HG03457 (cell line): ENCODE results near the gene FZD2.
"Not testable (repeated sequence)": the region's sequence is repeated elsewhere in the genome, so short reads cannot be mapped to it uniquely, and the experiment has no call there.

Experiments
- ATAC-seq: cut with Tn5 transposase; IDR thresholded peaks from one replicate; pipeline ENCODE4 v1.9.1; 2021; ENCODE audit warnings: moderate number of reproducible peaks; ENCODE audit not compliant: unreplicated experiment

The FZD2 gene

GRCh38 chr17:44546671-44547606 is 10.3 kb upstream of the FZD2 start:
- no peak for ATAC-seq

- no peak for ATAC-seq
Measured at GRCh38 chr17:44547625-44548267, 9.5 kb upstream of the FZD2 start.

GRCh38 chr17:44548376-44549230 is 8.7 kb upstream of the FZD2 start:
- no peak for ATAC-seq

DNA sequence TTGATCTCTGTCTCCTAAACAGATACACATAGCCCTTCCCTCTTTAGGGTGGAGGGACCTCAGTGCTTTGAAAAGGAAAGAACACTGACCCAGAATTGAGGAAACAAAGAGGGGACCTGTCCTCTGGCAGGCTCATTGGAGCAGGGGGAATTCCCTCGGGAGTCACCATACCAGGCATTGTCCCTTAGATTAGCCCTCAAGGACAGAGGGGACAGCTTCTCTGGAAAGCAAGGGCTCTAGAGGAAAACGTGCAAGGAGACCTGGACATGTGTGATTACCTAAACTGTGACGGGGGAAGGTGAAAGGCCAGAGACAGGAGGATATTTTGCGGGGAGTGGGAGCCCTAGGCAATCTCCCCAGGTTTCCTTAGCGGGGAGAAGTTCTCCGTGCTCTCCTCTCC is 7.6 kb upstream of the FZD2 start:
- ATAC-seq = no peak

DNA sequence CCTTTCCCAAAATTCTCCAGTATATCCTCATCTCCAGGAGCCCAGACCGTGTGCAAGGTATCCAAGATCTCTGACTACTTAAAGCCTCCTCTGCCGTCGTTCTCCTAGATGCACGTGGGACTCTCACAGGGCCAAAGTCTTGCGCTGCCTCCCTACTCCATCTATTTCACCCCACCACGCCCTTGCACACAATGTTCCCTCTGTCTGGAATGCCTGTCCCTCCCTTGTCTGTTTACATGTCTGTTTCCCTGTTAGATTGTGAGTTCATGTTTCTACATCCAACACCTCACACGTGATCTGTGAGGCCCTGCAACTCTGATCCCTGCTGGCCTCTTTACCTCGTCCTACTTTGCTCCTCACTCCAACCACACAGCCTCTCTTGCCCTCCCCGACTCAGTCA is 4.9 kb upstream of the FZD2 start:
- ATAC-seq = no peak

GRCh38 chr17:44555099-44555498 is 2.2 kb upstream of the FZD2 start:
- ATAC-seq = no peak

DNA sequence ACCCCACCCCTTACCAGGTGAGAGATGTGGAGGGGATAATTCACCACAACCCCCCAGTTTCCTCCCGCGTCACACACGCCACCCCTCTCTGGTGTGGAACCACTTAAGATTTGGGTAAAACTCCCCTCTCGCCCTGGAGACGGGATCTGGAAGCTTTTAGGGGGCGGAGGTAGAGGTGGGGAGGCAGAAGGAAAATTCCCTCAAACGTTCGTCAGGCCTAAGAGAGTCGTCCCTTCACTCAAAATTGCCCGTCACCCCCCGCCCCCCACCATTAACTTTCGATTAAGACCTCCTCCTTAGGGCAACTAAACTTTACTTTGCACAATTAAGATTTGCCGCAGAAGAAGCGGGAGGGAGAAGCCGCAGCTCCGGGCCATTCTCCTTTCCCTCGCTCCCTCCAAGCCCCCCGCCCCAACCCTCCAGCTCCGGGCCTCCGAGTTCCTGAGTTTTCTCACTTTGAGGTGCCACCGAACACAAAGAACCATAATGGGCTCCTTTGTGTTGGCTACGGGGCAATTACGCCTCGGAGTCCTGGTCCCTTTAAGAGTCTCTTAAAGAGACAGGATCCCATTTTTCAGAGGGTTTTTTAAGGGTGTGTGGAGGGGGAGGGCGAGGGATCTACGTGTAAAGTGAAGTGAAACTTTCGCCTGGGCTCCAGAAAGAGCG is 985 bp upstream of the FZD2 start:
- ATAC-seq = no peak

- ATAC-seq = no peak
Measured at GRCh38 chr17:44557651-44558285, 484 bp downstream of the FZD2 start.

DNA sequence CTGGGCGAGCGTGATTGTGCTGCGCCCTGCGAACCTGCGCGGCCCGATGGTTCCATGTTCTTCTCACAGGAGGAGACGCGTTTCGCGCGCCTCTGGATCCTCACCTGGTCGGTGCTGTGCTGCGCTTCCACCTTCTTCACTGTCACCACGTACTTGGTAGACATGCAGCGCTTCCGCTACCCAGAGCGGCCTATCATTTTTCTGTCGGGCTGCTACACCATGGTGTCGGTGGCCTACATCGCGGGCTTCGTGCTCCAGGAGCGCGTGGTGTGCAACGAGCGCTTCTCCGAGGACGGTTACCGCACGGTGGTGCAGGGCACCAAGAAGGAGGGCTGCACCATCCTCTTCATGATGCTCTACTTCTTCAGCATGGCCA is 1.0 kb downstream of the FZD2 start:
- no peak for ATAC-seq

GRCh38 chr17:44558710-44559633 is 1.7 kb downstream of the FZD2 start:
- ATAC-seq = no peak

GRCh38 chr17:44559634-44560554 is 2.6 kb downstream of the FZD2 start:
- ATAC-seq = no peak

GRCh38 chr17:44561237-44561623 is 3.9 kb downstream of the FZD2 start:
- no peak for ATAC-seq

DNA sequence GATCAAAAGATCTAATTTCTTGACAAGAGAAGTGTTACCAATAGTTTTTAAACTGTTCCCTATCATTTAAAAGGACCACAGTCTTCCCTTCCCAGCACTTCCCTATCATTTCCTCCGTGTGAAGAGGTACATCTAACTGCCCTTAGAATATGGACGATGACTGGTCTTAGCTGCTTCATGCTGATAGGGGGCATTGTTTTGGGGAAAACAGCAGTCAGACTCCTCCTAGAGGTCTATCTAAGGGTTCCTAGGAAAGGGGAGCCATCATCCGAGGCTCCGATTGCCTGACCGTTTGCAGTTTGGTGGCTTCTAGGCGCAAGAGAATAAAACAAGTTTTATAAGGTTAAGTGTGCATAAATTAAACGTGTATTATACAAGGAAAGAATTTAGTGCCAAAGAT is 7.1 kb downstream of the FZD2 start:
- ATAC-seq = no peak

DNA sequence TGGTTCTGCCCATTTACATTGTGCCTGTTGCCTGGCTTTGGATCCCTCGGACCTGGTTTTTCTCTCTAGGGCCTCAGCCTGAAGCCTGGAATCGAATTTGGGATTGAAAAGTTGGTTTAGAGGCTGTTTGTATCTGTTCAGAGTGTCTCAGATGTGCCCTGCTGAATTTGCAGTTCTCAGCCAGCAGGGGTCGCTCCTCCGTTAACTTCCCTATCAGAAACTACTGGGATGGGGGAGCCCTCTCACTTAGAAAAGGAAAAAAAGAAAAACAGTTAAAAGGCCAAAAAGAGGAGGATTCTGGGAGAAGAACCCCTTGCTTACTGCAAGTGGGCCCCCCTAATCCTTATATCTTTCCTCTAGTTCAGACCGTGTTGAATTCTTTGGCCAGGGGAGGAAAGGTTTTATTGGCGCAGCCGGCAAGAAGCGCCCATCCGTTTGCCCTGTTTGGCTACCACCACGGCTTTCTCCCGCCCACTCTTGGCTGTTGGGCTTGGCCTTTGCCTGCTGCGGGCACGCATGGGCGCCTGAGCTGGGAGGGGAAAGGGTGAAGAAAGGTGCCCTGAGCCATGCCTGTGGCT is 8.7 kb downstream of the FZD2 start:
- ATAC-seq = no peak

GRCh38 chr17:44568311-44568944 is 11.1 kb downstream of the FZD2 start:
- not testable (repeated sequence) for ATAC-seq

DNA sequence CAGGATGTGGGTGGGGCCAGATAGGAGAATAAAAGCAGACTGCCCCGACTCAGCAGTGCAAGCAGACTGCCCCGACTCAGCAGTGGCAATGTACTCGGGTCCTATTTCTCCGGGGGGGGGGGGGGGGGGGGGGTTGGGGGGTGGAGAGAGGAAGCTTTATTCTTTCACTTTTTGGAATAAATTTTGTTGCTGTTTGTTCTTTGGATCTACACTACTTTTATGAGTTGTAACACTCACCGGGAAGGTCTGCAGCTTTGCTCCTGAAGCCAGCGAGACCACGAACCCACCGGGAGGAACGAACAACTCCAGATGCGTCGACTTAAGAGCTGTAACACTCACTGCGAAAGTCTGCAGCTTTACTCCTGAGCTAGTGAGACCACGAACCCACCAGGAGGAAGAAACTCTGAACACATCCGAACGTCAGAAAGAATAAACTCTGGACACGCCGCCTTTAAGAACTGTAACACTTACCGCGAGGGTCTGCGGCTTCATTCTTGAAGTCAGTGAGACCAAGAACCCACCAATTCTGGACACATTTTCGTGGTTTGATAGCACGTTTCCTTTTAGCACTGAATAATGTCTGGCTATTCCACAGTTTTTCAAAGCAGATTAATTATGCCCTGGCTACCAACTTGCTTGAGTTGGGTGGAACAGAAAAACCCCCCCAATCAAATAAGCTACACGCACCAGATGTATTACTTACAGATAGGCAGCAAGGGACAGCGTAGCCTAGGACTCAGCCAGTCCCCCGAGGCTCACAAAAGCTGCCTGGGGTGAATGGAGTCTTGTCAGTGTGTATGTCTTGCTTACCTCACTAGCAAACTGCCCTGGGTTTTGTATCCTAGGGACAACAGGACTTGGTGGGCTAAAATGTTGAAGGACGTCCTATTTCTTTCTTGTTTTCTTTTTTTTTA is 11.9 kb downstream of the FZD2 start:
- ATAC-seq = no peak
